ENCODE measurements around the gene SERPINE2.

Gene SERPINE2

DNA sequence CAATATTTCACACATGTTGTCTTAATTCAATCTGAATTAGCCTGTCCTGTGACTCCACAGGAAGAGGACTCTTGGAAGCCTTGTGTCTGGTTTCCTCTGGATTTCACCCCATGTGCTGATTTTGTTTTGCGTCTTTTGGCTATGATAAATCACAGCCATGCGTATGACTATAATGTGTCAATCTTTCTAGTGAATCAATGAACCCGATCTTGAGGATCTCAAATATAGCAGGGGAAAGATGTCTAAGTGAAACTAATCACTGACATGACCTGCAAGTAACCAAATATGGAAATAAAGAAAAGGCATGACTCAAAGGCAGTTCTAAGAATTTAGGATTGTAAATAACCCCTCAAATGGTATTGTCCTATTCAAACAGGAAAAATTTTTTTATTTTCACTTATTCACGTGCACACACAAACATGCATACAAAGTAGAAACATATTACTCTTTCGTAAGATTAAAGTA, 102.2 kb downstream of the SERPINE2 start:
- no peak for DNase-seq

DNA sequence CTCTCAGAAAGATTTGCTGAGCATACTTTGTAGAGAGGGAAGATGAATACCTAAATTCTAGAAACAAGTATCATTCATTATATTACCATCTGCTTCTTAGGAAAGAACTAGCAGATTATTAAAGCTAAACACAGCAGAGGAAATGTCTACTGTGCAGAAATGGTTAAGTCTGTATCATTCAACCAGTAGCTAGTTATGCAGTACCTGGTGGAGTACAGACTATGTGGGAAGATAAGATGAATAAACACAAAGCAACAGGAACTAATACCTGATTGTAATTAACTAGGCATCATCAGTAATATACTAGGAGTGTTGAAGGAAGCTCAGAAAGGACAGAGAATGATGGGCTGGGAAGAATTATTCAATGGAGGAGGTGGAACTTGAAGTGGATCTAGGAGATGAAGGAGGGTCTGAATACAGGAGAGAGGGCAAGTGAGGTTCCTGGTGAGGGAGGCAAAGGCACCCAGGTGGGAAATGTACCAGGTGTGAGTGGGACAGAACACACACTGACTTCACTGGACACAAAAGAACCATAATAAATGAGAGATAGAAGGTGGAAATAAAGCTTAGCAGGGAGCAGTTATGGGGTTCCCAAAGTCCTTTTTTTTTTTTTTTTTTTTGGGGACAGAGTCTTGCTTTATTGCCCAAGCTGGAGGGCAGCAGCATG, 103.5 kb downstream of the SERPINE2 start:
- no peak for DNase-seq

DNA sequence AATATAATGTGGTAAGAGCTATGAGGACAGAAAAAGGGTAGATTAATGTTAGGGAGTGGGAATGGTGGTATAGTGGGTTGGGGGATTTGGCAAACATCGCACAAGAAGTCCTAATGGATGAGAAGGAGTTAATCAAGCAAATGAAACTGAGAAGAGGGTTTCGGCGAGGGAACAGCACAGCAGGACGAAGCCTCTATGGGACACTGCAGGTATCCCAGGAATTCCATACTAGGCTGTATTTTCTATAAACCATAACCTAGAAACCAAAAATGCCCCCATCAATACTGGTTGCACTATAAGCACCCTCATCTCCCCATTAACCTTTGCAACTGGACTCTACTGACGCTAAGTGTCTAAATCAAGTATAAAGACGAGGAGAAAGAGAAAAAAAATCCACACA, 104.2 kb downstream of the SERPINE2 start:
- DNase-seq, result no peak

DNA sequence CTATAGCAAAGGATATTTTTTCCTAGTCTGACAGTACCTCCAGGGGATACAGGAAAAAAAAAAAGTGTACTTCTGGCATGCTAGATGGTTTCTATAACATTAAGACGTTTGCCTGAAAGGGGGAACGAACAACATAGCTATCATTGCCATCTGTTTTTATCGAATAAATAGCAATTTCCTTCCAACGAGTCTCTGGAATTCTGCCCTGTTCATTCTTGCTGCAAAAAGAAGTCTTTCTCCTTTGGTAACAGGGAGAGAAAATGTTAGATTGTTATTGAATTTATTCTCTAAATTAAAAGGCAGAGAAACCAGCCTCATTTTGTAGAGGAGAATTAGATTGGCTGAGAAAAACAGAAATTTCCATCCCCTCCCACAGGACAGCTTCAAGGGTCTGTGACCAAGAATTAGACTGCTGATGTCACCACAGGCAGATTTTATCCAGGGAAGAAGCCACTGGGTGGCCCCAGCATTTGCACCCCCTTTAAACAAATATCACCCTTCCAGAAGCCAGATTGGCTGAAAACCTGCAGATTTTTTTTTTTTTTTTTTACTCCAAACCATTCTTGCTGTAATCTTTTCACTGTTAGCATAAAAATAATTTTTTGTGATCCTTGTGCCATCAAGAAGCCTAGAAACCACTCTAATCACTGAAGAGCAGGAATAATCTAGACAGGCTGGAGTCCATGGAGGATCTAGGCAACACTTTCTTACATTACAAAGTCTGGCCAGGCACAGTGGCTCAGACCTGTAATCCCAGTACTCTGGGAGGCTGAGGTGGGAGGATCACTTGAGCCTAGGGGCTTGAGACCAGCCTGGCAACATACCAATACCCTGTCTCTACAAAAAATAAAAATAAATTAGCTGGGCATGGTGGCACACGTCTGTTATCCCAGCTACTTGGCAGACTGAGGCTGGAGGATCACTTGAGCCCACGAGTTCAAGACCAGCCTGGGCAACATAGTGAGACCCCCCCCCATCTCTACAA, 106.0 kb downstream of the SERPINE2 start:
- DNase-seq, result no peak

DNA sequence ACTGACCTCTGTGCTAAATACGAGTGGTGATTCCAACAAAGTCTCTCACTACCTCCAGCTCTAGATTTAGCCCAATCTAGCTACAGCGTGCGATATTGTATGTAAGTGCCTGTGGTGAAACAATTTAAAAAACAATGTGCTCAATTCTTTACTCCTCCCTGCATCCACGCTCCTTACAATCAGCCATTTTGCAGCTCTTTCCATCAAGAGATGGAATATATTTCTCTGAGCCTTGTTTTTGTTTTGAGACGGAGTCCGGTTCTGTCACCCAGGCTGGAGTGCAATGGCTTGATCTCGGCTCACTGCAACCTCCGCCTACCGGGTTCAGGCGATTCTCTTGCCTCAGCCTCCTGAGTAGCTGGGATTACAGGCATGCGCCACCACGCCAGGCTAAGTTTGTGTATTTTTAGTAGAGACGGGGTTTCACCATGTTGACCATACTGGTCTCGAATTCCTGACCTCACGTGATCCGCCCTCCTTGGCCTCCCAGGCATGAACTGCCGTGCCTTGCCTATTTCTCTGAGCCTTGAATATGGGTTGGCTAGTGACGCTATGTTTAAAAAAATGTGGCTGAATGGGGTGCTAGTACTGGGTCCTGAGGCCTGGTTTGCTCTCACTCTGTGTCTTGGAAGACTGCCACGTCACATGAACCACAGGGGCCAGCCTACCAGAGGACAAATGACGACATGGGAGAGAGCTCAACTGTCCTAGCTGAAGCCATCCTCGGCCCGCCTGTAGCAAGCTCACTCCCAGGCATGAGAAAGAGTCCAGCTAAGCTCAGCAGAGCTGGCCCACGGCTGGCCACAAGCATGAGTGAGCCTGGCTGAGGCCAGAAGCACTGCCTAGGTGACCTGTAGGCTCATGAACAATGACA, 108.7 kb downstream of the SERPINE2 start:
- no peak for DNase-seq

DNA sequence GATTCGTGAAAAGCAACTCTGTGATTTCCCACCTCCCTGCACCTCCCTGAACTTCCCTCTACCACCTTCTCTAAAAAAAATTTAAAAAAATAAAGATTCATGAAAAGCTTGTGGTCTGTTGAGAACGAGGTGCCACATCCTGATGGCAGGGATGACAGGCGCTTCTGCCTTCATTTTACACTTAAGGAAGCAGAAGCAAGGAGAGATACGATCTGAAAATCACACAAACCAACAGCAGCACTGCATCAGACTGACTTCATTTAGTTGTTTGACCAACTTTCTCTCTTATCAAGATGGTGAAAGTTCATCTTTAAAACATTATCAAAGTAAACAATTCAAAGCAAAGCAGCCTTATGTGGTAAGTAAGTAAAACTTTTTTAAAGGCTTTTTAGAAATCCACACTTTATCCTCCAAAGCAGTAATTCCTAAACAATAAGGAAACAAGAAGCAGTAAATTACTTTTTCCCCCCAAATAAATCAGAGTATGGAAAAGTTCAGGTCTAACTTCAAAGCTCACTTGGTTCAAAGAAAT, 109.4 kb downstream of the SERPINE2 start:
- no peak for DNase-seq

DNA sequence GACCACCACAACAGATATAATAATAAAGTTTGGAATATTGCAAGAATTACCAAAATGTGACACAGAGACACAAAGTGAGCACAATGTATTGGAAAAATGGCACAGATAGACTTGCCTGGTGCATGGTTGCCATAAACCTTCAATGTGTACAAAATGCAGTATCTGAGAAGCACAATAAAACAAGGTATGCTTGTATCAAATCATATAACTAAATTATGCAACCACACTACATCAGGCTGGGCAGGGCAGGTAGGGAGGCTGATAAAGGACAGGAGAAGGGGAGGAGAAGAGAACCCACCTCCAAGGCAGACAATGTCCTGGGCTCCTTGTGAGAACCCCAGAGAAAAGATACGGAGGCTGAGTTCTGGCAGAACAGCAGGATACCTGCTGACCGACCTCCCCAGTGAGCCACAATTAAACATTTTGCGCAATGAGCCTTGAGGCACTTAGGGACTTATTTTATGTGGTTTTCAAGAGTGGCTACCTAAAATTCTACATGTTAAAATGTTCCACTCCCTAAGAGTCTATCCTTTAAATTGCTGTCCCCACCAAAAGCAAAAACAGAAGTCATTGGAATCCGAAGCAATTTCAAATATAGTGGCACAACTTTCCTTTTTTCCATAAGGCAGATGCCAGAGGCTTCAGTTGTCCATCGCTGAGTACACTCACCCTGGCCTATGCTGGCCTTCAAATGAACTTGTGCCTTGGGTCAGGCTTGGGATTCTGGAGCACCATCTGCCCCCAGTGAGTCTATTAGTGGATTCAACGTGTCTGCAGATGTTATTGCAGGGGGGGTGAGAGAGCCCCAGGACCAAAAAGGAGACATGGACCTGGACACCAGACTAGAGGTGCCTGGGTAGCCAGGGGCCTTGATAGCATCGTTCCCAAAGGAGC, 110.7 kb downstream of the SERPINE2 start:
- DNase-seq, result no peak

DNA sequence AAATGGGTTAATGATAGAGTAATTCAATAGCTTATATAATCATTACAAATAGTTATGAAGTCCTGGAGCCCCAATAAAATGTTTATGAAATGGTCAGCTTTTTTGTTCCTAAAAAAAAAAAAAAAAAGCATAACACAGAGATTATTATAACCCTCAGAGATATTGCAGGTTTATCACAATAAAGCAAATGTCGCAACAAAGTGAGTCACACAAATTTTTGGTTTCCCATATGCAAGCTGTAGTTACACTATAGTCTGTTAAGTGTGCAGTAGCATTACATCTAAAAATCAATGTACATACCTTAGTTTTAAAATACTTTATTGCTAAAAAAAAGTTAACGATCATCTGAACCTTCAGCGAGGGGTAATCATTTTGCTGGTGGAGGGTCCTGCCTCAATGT, 114.0 kb downstream of the SERPINE2 start:
- DNase-seq, result no peak
